GM18526 (cell line): ENCODE results near the gene CHST15.

Source experiments
- POLR2A ChIP-seq: IDR thresholded peaks from 3 replicates; pipeline ENCODE4 v1.6.1; 2011; ENCODE audit not compliant: insufficient read length; ENCODE audit errors: extremely low read depth

Gene CHST15

DNA sequence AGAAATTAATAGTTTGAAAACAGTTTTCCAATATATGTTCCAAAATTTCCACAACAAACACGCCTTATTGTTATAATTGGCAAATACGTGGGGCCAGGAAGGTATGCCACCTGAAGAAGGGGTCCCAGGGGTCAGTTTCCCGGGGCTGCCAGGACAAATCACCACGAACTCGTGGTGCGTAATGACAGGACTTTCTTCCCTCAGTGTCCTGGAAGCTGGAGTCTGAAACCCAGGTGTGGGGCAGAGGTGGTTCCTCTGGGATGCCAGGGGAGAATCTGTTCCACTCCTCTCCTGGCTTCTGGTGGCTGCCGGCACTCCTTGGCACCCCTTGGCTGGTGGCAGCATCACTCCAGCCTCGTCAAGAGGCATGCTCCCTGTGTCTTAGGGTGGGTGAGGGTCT, 56.7 kb downstream of the CHST15 start:
- TF ChIP-seq POLR2A, result no peak

DNA sequence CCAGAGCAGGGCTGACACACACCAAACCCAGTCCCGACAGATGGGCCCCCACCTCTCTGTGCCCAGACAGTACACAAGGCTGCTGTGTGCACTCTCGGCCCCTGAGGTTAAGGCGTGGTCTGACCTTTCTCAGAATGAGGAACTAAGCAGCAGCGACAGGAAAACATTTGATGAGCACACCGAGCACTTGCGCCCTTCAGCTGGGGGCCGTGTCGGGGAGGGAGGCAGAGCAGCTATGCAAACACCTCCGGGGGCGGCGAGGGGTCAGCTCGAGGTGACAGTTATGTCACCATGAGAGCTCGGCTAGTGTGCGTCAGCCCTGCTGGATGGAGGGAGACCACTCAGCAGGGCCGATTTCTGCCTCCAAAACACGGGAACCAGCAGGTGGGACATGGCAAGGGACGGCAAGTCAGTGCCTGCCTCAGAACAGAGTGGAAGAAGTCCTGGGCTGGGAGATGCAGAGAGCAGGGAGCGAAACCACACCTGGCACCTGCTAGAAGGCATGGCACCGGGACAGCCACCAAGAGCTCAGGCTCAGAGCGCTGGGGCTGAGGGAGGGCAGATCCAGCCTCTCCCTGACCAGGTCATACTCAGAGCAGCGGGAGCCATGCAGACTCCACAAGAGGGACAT, 57.4 kb downstream of the CHST15 start:
- TF ChIP-seq POLR2A, result no peak

DNA sequence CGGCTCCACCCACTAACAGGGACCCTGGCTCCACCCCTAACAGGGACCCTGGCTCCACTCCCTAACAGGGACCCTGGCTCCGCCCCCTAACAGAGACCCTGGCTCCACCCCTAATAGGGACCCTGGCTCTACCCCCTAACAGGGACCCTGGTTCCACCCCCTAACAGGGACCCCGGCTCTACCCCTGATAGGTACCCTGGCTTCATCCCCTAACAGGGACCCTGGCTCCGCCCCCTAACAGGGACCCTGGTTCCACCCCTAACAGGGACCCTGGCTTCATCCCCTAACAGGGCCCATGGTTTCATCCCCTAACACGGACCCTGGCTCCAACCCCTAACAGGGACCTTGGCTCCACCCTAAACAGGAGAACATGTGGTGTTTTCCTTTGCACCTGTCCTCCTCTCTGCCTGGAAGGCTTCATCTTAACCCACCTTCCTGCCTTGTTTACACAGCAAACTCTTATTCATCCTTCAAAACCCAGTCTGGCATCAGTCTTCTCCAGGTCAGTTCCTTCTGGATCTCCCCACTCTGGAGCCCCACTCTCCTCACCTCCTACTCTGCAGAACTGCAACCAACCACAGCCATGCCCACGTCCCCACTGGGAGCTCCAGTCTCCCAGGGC, 58.0 kb downstream of the CHST15 start:
- no peak for TF ChIP-seq POLR2A

DNA sequence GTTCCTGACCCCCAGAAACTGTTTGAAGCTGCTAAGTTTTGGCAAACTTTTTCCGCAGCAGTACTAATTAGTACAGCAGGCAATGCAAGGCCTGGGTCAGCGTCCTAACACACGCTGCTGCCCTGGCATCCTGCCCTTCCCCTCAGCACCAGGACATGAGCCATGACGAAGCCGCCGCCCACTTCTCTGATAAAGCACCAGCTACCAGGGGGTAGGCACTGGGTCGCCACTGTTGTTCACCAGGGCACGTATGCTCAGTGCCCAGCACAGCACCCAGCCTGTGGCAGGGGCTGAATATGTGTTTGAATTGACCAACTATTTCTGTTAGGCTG, 59.5 kb downstream of the CHST15 start:
- no peak for TF ChIP-seq POLR2A

DNA sequence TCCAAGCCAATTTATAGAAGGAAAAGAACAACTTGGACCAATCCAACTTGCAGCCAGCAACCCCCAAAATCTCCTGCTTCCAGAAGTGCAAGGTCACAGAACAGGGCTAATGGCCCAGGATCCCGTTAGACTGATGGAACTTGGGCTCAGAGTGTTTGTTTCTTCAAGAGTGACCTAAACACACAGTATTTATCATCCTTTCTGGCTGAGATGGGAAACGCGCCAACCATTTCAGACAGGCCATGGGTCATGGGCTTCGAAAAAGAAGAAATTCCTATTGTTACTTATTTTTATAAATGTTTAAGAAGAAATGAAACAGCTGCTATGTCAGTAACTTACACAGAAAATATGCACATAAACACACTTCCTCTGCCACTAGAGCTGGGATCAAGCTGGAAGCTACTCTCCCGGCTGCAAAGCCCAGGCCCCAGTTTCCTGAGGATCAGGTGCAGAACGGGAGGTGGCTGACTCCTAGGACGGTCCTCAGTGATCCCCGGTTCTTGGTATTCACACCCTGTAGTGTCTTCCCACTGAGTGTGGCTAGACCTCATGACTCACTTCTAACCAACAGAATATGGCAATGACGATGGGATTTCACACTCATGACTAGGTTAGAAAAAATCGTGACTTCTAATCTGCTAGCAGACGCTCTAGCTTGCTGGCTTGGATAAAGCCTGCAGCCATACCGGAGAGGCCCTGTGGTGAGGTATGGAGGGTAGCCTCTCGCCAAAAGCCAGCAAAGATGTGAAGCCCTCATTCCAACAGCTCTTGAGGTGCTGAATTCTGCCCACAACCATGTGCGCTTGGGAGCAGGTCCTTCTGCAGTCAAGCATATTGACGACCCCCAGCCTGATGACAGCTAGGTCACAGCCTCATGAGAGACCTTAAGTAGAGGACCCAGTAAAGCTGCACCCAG, 60.2 kb downstream of the CHST15 start:
- TF ChIP-seq POLR2A, result no peak

DNA sequence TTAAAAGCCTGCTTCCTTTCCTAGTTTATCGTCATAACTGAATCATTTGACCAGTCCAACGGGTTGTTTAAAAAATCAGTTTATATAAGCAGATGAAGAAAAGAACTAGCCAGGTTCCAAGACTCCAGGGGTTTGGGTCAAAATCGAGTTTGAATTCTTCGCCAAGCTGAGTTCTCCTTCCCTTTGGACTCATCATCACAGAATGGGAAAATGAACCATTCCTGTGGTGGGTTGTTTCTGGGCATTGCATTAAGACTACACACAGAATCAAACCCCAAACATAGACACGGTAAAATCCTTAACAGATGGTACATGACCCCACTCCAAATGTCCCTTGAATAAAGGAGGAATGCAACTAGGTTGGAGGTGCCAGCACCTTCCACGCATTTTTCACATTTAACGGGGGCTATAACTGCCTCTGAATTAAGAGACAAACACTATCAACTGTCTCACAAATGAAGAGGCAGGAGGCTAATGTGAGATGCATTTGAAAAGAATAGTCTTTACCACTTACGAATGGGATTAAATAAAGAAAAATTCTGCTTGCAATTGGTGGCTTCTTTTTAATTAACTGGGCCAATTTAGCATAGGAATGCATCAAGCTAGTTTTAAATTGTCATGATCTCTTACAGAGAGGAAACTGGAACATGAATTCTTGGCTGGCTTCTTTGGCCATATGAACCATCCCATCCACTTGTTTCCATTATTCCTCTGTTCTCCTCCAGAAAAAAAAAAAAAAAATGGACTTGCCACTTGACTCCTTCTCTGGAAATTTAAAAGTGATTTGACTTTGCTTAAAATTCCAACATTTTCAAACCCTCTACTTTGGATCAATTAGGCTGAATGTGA, 61.1 kb downstream of the CHST15 start:
- TF ChIP-seq POLR2A, result no peak

DNA sequence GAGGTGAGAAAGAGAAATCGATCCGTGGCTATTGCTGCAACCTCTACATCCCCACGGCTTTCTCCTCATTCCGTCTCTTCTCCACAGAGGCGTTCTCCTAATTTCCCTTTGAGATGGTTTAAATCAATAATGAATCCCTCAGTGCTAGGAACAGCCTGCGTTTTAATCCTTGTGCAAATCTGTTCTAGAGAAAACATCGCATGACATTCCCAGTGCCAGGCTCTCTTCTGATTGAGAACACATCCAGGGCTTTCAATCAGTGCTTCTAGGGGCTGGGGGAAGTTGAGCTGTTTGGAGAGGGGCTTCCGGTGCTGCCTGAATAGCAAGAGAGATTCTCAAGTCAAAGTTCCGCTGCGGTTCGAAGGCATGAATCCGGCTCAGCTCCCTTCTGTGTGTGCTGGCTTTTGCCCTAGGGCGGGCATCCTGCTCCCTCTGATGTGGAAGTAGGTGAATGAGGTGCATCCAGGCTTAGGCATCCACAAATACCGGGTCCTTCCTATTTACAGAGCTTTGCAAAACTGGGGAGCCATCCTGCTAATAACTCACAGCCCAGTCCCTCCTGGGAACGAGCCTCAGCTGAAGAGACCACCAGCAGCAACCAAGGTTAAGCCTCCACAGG, 62.8 kb downstream of the CHST15 start:
- TF ChIP-seq POLR2A, result no peak

DNA sequence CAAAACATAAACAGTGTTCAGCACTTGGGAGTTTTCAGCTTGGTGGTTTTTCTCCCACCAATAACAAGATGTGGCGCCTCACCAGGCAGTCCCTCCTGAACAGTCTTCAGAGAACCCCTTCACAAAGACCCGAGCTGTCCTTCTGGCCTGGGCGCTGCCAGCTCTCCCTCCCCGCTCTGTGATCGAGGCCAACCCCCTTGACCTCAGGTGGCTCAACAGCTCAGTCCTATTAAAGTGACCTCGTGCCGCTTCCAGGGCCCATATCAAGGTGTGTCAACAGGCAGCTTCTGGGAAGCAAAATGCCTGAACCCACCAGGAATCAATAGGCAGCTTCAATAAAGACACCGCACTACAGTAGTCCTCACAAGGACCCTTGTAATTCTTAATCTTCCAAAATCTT, 63.3 kb downstream of the CHST15 start:
- TF ChIP-seq POLR2A, result no peak

DNA sequence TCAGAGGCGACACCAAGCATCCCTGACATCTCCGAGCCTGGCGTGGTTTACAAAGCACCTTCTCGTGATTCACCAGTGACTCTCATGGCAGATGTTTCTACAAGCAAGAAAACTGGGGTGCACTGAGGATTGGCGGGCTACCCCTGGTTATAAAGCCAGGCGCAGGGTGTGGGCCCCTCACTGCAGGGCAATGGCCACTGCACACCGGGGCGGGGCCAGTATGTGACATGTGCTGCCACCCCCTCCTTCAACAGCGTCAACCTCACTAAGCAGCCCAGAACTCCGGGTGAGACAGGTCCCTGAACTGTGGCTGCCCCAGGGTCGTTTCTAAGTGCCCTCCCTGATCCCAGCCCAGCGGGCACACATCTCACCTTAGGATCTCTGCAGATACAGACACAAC, 63.8 kb downstream of the CHST15 start:
- no peak for TF ChIP-seq POLR2A

DNA sequence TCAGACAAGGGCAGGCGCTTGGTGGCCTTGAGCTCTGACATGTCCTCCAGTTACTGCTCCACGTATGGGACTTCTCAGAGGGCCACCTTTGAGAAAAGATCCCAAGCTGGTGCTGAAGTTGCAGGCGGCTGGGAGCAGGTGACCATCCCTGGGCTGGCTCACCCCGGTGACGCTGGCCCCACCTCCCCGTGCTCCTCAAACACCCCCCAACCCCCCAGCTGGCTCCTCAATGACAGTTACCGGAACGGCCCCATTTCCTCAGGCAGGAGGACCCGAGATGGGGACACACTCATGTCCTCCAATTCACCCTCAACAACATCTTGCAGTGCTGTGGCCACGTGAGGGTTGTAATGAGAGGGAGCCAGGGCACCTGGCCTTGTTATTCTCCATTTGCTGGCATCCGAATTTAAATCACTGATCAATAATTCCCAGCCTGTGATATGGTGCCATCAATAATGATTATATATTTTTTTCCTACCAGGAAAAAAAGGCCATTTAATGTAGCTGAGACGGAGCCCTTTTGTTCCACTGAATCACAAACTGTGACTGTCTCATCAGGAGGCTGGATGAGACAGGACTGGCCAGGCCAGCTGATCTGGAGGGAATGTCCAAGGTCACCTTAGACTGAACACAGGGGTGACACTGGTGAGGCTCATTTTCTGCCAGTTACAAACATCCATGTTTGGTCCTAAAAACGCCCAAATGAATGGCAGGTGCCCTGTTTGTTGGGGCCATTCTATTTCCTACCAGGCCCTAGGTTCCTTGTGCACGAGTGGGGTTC, 64.5 kb downstream of the CHST15 start:
- TF ChIP-seq POLR2A, result no peak

DNA sequence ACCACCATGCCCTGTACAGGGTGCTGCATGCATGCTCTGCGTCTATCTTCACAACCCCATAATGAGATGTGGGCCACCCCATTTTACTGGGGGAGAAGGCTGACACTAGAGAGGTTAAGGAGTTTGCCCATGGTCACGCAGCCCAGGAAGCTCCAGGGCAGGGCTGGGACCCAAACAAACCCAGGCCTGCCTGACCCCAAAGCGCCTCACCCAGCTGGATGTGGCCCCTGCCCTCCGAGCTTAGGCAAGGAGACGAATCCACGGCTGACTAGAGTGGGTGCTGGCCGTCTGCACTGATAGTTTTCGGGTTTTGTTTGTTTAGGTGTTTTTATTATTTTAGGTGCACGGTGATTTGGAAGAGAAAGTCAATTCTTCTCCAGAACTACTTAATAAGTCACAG, 65.7 kb downstream of the CHST15 start:
- no peak for TF ChIP-seq POLR2A

DNA sequence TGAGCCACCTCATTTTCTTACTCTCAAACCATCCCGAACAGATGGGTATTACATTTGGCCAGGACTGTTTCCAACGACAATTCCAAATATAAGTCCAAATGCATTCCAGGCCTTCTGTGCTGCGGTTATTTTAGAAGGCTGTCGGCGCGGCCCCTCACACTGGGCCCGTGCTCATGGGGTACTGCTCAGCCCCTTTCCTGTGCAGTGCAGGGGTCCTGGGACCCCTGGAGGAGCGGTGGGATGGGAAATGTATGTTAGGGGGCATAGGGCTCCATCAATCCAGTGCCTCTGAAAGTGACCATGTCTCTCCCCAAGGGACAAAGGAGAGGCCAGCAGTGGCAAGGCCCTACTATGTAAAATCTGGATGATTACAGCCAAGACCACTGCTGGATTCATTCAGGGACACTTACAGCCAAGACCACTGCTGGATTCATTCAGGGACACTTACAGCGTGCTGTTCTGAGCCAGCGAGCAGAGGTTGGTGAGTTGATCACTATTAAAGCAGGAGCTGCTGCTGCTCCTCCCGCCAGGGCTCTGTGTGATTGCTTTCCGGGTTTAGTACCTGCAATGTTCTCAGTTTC, 66.3 kb downstream of the CHST15 start:
- no peak for TF ChIP-seq POLR2A

DNA sequence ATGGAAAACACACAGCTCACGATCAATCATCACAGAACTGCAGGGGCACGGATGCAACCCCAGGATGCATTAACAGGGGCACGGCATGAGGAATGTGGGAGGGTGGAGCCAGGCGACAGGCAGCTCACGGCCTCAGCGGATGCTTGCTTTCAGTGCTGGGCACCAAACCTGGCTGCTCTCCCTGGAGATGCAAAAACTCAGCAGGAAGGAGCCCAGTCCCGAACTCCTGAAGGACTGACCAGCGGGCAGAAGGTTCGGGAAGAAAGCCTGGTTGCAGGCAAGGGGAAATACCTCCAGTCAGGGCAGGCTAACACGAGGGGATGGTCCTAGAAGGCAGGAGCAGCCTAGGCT, 66.8 kb downstream of the CHST15 start:
- no peak for TF ChIP-seq POLR2A

DNA sequence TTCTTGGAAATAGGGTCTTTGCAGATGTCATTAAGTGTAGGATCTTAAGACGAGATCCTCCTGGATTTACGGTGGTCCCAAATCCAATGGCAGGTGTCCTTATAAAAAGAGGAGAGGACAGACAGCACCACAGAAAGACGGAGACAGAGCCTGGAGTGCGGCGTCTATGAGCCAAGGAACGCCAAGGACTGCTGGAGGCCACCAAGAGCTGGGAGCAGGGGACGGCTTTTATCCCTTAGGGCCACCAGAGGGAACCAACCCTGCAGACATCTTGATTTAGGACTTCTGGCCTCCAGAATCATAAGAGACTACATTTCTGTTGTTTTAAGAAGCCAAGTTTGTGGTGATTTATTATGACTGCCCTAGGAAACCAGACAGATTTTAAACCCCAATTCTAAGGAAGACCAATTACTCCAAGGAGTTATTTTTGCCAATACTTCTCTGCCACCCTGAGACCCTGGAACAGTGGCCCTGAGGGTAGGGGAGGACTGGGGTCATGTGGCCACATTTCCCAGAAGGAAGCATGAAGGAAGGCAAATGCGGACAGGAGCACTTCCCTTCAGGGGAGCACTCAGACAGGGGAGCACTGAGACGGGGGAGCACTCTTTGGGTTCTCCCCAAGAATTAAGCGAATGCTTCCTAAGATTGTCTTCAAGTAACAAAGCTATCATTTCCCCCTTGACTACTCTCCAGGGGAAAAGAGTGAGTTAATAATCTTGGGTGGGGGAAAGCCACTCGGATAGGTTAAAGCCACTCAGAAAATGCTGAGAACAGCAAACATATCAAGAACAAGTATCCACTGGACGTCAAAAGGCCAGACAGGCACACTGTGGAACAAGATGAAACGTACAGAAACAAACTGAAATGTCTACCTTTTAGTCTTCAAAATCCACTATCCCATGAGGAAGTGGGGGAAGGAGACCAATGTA, 67.5 kb downstream of the CHST15 start:
- TF ChIP-seq POLR2A, result no peak
